ENCODE measurements around the gene KANSL1L. TPM values are rescaled to one million over a fixed set of nuclear protein-coding genes. Genes with fewer than 3 reads are reported as not detected.

The KANSL1L gene
- total RNA-seq, 1 donor from 2014 or later: 11.5 TPM

DNA sequence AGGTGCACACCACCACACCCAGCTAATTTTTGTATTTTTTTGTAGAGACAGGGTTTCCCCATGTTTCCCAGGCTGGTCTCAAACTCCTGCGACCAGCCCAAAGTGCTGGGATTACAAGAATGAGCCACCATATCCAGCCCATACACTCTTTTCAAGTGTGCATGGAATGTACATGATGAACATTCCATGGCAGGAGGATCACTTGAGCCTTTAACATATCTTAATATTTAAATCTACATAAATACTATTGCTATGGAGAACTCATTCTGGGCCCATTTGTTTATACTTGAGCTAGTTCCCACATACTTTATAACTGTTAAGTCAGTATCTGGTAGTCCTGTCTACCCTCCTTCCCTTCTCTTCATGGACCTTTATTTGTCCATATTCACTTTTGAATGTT lies 120.3 kb downstream of the KANSL1L start:
- no peak for DNase-seq (ENCODE audit: low read depth)
- TF ChIP-seq, protein P1, sequence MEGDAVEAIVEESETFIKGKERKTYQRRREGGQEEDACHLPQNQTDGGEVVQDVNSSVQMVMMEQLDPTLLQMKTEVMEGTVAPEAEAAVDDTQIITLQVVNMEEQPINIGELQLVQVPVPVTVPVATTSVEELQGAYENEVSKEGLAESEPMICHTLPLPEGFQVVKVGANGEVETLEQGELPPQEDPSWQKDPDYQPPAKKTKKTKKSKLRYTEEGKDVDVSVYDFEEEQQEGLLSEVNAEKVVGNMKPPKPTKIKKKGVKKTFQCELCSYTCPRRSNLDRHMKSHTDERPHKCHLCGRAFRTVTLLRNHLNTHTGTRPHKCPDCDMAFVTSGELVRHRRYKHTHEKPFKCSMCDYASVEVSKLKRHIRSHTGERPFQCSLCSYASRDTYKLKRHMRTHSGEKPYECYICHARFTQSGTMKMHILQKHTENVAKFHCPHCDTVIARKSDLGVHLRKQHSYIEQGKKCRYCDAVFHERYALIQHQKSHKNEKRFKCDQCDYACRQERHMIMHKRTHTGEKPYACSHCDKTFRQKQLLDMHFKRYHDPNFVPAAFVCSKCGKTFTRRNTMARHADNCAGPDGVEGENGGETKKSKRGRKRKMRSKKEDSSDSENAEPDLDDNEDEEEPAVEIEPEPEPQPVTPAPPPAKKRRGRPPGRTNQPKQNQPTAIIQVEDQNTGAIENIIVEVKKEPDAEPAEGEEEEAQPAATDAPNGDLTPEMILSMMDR (IDR thresholded peaks at IDR 0.05; ENCODE audit: insufficient read depth, low read length, poor library complexity, severe bottlenecking): no peak
- Histone ChIP-seq H3K36me3 (ENCODE audit: control insufficient read depth, insufficient read depth, low read length) (no peaks in the 10 kb centered on the region), H3K4me3 (ENCODE audit: low read depth, low read length) (no peak overlapping the region), H3K27me3 (ENCODE audit: control insufficient read depth, insufficient read depth, low read length) (no peaks in the 10 kb centered on the region)

DNA sequence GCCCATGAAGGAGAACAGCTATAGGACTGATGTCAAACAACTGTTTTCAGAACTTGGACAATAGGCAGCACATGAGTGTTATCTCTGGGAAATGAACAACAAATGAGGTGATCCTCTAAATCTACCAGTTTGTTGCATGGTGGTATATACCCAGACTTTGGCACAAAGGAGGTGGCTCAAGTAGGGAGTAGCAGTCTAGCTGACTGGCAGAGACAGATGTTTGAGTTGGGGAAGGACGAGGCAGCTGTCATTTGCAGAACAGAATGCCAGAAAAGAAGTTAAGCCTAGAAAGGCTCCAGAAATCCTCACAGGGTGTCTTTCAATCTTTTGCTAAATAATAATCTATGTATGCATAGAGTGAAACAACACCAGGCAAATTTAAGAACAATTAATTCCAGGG lies 121.4 kb downstream of the KANSL1L start:
- Histone ChIP-seq H3K4me3 (ENCODE audit: low read depth, low read length) (no peak overlapping the region), H3K36me3 (ENCODE audit: control insufficient read depth, insufficient read depth, low read length) (no peaks in the 10 kb centered on the region), H3K27me3 (ENCODE audit: control insufficient read depth, insufficient read depth, low read length) (no peaks in the 10 kb centered on the region)
- no peak for DNase-seq (ENCODE audit: low read depth)
- TF ChIP-seq, protein P1 (IDR thresholded peaks at IDR 0.05; ENCODE audit: insufficient read depth, low read length, poor library complexity, severe bottlenecking): no peak

DNA sequence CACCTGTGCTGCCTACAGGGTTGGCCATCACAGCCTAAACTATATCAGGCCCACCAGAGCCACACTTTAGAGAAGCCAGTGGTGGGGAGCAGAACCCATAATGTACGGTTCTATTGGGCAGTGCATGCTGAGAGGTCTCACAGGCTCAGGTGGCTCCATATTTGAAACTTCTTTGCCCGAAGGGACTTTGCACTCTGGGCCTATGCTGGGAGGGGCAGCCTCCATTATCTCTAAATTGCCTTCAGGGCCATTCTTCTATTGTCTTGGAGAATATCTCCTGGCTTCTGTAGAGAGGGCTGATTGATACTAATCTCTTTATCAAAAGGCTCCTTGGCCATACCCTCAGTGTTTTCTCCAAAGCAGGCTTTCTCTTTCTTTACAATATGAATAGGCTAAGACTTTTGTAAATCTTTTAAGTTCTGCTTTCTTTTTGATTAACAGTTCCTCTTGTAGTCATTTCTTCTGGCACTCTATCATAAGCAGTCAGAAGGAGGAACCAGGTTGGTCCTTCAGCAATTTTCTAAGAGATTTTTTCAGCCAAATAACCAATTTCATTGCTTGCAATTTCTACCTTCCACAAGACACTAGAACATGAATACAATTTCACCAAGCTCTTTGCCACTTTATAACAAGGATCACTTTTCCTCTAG lies 124.2 kb downstream of the KANSL1L start:
- TF ChIP-seq, protein P1 (IDR thresholded peaks at IDR 0.05; ENCODE audit: insufficient read depth, low read length, poor library complexity, severe bottlenecking): no peak
- DNase-seq (ENCODE audit: low read depth): no peak
- H3K4me3 ChIP-seq (ENCODE audit: low read depth, low read length): no peak overlapping the region
- H3K36me3 ChIP-seq (ENCODE audit: control insufficient read depth, insufficient read depth, low read length): no peaks in the 10 kb centered on the region
- H3K27me3 ChIP-seq (ENCODE audit: control insufficient read depth, insufficient read depth, low read length): no peaks in the 10 kb centered on the region

DNA sequence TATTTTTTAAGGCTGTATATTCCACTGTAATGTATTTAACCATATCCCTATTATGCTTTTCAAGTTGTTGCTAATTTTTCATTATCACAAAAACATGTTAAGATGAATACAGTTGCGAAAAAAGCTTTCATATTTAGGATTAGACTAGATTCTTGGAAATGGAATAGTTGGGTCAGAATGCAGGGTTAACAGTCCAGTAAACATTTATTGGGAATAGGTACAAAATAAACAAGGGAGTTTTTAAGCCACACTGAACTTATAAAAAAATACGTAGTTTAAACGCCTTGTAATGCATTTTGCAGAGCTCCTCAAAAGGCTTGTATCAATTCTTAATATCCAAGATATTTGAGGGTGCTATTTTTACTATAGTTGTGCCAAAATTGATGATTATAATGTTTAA lies 133.1 kb downstream of the KANSL1L start:
- TF ChIP-seq, protein P1 (IDR thresholded peaks at IDR 0.05; ENCODE audit: insufficient read depth, low read length, poor library complexity, severe bottlenecking): no peak
- DNase-seq (ENCODE audit: low read depth): no peak

DNA sequence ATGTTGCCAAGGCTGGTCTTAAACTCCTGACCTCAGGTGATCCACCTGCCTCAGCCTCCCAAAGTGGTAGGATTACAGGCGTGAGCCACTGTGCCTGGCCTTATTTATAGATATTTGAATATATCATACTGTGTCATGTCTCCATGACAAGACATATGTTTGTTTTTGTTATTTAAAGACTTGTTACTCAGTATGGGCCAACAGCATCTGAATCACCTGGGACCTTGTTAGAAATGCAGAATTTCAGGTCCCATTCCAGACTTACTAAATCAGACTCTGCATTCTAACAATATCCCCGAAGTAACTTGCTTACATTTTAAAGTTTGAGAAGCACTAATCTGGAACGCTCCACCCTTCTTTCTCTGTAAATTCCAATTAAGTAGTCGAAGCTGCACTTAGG lies 135.5 kb downstream of the KANSL1L start:
- no peak for DNase-seq (ENCODE audit: low read depth)
- no peaks in the 10 kb centered on the region for H3K27me3 ChIP-seq (ENCODE audit: control insufficient read depth, insufficient read depth, low read length)

More for the DNA sequence above, 133.1 kb downstream of the KANSL1L start:
- Histone ChIP-seq H3K4me3 (ENCODE audit: low read depth, low read length) (no peak overlapping the region), H3K27me3 (ENCODE audit: control insufficient read depth, insufficient read depth, low read length) (no peaks in the 10 kb centered on the region), H3K36me3 (ENCODE audit: control insufficient read depth, insufficient read depth, low read length) (no peaks in the 10 kb centered on the region)

More for the DNA sequence above, 135.5 kb downstream of the KANSL1L start:
- Histone ChIP-seq H3K36me3 (ENCODE audit: control insufficient read depth, insufficient read depth, low read length) (no peaks in the 10 kb centered on the region), H3K4me3 (ENCODE audit: low read depth, low read length) (no peak overlapping the region)
- TF ChIP-seq, protein P1 (IDR thresholded peaks at IDR 0.05; ENCODE audit: insufficient read depth, low read length, poor library complexity, severe bottlenecking): no peak

Data from kidney epithelial cell (primary cell).